Measurements from ENCODE around the gene FGD2.

DNA sequence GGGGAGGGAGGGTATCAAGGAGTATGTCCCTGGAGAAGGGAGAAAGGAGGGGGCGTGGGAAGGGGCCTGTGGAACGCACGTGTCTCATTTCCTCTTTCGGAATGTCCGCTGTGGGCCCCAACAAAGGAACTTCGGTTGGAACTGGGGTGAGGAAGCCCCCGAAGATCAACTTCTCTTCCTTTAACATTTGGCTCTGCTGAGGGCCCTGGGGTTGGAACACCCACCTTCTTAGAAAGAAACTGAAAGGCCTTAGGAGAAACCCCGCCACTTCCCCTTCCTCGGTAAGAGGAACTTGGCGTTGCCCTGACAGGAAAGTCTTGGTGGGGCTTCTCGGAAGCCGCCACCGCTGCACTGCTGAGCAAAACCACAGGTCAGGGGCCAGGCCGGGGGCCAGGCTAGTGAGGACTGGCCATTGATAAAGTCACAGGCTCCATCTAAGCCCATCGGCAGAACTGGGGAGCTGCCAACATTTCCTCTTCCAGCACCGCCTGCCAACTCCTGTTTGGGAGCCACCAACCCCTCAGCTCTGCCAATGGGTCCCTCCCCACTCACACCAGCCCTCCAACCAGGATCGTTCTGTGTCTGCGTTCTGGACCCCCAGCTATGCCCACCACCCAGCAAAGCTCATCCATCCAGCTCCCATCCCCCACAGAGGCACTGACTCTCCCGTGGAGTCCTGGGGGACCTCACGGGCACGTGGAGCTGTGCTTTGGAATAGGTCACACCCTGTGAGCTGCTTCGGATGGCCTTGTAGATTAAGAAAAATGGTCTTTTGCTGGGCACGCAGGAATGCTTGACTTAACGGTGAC, 44.8 kb downstream of the FGD2 start:
- no peak for TF ChIP-seq POLR2A (IDR thresholded peaks at IDR 0.05)
- TF ChIP-seq, protein P1, sequence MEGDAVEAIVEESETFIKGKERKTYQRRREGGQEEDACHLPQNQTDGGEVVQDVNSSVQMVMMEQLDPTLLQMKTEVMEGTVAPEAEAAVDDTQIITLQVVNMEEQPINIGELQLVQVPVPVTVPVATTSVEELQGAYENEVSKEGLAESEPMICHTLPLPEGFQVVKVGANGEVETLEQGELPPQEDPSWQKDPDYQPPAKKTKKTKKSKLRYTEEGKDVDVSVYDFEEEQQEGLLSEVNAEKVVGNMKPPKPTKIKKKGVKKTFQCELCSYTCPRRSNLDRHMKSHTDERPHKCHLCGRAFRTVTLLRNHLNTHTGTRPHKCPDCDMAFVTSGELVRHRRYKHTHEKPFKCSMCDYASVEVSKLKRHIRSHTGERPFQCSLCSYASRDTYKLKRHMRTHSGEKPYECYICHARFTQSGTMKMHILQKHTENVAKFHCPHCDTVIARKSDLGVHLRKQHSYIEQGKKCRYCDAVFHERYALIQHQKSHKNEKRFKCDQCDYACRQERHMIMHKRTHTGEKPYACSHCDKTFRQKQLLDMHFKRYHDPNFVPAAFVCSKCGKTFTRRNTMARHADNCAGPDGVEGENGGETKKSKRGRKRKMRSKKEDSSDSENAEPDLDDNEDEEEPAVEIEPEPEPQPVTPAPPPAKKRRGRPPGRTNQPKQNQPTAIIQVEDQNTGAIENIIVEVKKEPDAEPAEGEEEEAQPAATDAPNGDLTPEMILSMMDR (IDR thresholded peaks at IDR 0.05): no peak

All from lower leg skin (tissue), 3 donors.